Measurements from ENCODE around the gene CHTF8.
"Not testable (repeated sequence)": the region's sequence is repeated elsewhere in the genome, so short reads cannot be mapped to it uniquely, and the experiment has no call there.

The CHTF8 gene

GRCh38 chr16:69133373-69133954, 1.1 kb upstream of the CHTF8 start:
- no peak for DNase-seq

- DNase-seq = peak; percentile 93
Measured at GRCh38 chr16:69131839-69132423, 457 bp downstream of the CHTF8 start.

- DNase-seq = no peak
Measured at GRCh38 chr16:69131167-69131838, 1.1 kb downstream of the CHTF8 start.

GRCh38 chr16:69130461-69130860, 1.9 kb downstream of the CHTF8 start:
- no peak for DNase-seq

GRCh38 chr16:69127966-69128510, 4.3 kb downstream of the CHTF8 start:
- no peak for DNase-seq

- not testable (repeated sequence) for DNase-seq
Measured at GRCh38 chr16:69126801-69127200, 5.6 kb downstream of the CHTF8 start.

GRCh38 chr16:69126221-69126620, 6.2 kb downstream of the CHTF8 start:
- DNase-seq = no peak

- DNase-seq = not testable (repeated sequence)
Measured at GRCh38 chr16:69124961-69125360, 7.4 kb downstream of the CHTF8 start.

- not testable (repeated sequence) for DNase-seq
Measured at GRCh38 chr16:69124406-69124805, 8.0 kb downstream of the CHTF8 start.

GRCh38 chr16:69123910-69124309, 8.5 kb downstream of the CHTF8 start:
- DNase-seq = no peak

GRCh38 chr16:69120096-69120664, 12.2 kb downstream of the CHTF8 start:
- DNase-seq = no peak

- DNase-seq = no peak
Measured at GRCh38 chr16:69119536-69119935, 12.9 kb downstream of the CHTF8 start.

- no peak for DNase-seq
Measured at GRCh38 chr16:69118994-69119393, 13.4 kb downstream of the CHTF8 start.

- no peak for DNase-seq
Measured at GRCh38 chr16:69118468-69118867, 13.9 kb downstream of the CHTF8 start.

- DNase-seq = no peak
Measured at GRCh38 chr16:69116906-69117305, 15.5 kb downstream of the CHTF8 start.

GRCh38 chr16:69116256-69116875, 16.0 kb downstream of the CHTF8 start:
- no peak for DNase-seq

- no peak for DNase-seq
Measured at GRCh38 chr16:69115837-69116236, 16.6 kb downstream of the CHTF8 start.

GRCh38 chr16:69115361-69115760, 17.0 kb downstream of the CHTF8 start:
- DNase-seq = no peak

GRCh38 chr16:69114976-69115355, 17.4 kb downstream of the CHTF8 start:
- DNase-seq = no peak

GRCh38 chr16:69114346-69114975, 17.9 kb downstream of the CHTF8 start:
- no peak for DNase-seq

GRCh38 chr16:69113216-69113615, 19.2 kb downstream of the CHTF8 start:
- DNase-seq = no peak

GRCh38 chr16:69112285-69113129, 19.9 kb downstream of the CHTF8 start:
- DNase-seq = peak; percentile 99
